ENCODE data around the gene VEZF1. TPM values are rescaled to one million over a fixed set of nuclear protein-coding genes. Genes with fewer than 3 reads are reported as not detected.
"Not testable (repeated sequence)": the region's sequence is repeated elsewhere in the genome, so short reads cannot be mapped to it uniquely, and the experiment has no call there.

The VEZF1 gene
- polyA plus RNA-seq, 2 of the 4 experiments (the other 2 are of a cell fraction): 50.3 to 57.7 TPM

DNA sequence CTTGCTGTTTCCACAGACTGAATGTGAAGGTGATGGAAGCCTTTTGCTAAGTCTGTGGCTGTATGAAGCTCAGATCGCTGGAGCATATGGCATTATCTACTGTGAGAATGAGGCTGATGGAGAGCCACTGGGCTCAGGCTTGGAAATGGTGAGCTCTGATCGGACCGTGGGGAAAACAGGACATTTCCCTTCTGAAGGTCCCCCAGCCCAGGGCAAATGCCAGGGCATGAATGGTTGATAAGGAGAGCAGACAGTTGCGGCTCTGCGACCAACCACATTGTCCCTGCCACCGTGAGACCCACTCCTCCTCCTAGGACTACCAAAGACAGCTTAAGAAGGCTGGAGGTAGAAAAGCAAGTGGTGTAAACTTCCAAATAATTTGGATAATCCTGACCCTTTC is 28.1 kb downstream of the VEZF1 start (continued):
- no peak for TF ChIP-seq RFX5 (IDR thresholded peaks at IDR 0.05)
- TF ChIP-seq, protein P1, sequence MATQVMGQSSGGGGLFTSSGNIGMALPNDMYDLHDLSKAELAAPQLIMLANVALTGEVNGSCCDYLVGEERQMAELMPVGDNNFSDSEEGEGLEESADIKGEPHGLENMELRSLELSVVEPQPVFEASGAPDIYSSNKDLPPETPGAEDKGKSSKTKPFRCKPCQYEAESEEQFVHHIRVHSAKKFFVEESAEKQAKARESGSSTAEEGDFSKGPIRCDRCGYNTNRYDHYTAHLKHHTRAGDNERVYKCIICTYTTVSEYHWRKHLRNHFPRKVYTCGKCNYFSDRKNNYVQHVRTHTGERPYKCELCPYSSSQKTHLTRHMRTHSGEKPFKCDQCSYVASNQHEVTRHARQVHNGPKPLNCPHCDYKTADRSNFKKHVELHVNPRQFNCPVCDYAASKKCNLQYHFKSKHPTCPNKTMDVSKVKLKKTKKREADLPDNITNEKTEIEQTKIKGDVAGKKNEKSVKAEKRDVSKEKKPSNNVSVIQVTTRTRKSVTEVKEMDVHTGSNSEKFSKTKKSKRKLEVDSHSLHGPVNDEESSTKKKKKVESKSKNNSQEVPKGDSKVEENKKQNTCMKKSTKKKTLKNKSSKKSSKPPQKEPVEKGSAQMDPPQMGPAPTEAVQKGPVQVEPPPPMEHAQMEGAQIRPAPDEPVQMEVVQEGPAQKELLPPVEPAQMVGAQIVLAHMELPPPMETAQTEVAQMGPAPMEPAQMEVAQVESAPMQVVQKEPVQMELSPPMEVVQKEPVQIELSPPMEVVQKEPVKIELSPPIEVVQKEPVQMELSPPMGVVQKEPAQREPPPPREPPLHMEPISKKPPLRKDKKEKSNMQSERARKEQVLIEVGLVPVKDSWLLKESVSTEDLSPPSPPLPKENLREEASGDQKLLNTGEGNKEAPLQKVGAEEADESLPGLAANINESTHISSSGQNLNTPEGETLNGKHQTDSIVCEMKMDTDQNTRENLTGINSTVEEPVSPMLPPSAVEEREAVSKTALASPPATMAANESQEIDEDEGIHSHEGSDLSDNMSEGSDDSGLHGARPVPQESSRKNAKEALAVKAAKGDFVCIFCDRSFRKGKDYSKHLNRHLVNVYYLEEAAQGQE (IDR thresholded peaks at IDR 0.05): no peak
- TF ChIP-seq FOSL2 (IDR thresholded peaks at IDR 0.05): no peak
- TF ChIP-seq FOSL2 (CRISPR knock-in tag; IDR thresholded peaks at IDR 0.05): no peak
- no peak for TF ChIP-seq CEBPB (IDR thresholded peaks at IDR 0.05)
- no peak for TF ChIP-seq EHMT2 (IDR thresholded peaks at IDR 0.05; ENCODE audit: low read depth)
- no peak for TF ChIP-seq CHD4 (IDR thresholded peaks at IDR 0.05; ENCODE audit: borderline replicate concordance)

DNA sequence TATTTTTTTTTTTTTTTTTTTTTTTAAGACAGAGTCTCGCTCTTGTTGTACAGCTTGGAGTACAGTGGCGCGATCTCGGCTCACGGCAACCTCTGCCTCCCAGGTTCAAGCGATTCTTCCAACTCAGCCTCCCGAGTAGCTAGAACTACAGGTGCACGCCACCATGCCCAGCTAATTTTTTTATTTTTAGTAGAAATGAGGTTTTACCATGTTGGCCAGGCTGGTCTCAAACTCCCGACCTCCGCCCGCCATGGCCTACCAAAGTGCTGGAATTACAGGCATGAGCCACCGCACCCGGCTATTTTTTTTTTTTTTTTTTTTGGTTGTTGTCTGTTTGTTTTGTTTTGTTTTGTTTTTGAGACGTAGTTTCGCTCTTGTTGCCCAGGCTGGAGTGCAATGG is 29.7 kb downstream of the VEZF1 start:
- not testable (repeated sequence) for H3K9me3 ChIP-seq; H3K4me3 ChIP-seq; ATAC-seq; H3K4me2 ChIP-seq; H3K27ac ChIP-seq; FAIRE-seq; DNase-seq (ENCODE audit: low read depth in 1 of 2, low spot score in 1 of 2)
- ChIA-PET CTCF (interaction anchor here (0.6 to 26.8 kb wide), 10 partner anchors 14 to 101 kb away, joined by 3 to 386 read pairs (median 4); partner anchors contain the start of gene VEZF1), POLR2A (interaction anchor here (0.7 to 0.9 kb wide), 3 partner anchors 10 to 30 kb away, joined by 3 to 6 read pairs (median 3); no protein-coding TSS in a partner anchor)
- peaks cover 52% of the 10 kb centered on the region for H3K4me1 ChIP-seq
- WGBS (ENCODE audit: missing lambda C conversion rate): 97% methylated on average over 15 of the region's 15 CpGs

DNA sequence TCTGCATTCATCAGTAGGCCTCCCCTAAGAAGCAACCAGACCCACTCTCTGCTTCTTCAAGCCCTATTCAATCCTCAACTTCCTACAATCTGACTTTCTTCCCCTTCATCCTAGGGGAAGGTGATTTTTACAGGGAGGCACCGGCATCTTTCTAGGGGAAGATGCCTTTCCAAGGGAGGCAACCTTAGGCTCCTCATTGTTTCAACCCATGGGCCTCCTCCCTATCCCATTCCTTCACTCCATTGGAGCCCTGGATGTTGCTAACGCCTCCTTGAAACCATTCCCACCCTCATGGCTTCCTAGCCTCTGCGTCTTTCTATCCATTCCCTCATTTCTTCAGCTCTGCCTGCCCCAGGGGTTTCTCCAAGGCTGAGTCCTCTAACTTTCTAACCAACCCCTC is 30.2 kb downstream of the VEZF1 start:
- FAIRE-seq: no peak
- TF ChIP-seq, protein P2, sequence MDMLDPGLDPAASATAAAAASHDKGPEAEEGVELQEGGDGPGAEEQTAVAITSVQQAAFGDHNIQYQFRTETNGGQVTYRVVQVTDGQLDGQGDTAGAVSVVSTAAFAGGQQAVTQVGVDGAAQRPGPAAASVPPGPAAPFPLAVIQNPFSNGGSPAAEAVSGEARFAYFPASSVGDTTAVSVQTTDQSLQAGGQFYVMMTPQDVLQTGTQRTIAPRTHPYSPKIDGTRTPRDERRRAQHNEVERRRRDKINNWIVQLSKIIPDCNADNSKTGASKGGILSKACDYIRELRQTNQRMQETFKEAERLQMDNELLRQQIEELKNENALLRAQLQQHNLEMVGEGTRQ (IDR thresholded peaks at IDR 0.05): no peak
- TF ChIP-seq, protein P3, sequence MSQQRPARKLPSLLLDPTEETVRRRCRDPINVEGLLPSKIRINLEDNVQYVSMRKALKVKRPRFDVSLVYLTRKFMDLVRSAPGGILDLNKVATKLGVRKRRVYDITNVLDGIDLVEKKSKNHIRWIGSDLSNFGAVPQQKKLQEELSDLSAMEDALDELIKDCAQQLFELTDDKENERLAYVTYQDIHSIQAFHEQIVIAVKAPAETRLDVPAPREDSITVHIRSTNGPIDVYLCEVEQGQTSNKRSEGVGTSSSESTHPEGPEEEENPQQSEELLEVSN (IDR thresholded peaks at IDR 0.05; ENCODE audit: borderline replicate concordance, low read depth): no peak
- TF ChIP-seq TP53 (CRISPR knock-in tag; IDR thresholded peaks at IDR 0.05) (no peak), ESRRA (IDR thresholded peaks at IDR 0.05; ENCODE audit: borderline replicate concordance, low read length) (no peak), HEYL (CRISPR knock-in tag; IDR thresholded peaks at IDR 0.05) (no peak), POLR2A (IDR thresholded peaks at IDR 0.05; ENCODE audit: low read length) (no peak), CBX2 (IDR thresholded peaks at IDR 0.05; ENCODE audit: borderline replicate concordance, low read depth) (no peak), JUNB (IDR thresholded peaks at IDR 0.05) (no peak), EP300 (IDR thresholded peaks at IDR 0.05) (no peak), EHF (CRISPR knock-in tag; IDR thresholded peaks at IDR 0.05) (no peak), MYC (IDR thresholded peaks at IDR 0.05; ENCODE audit: borderline replicate concordance, low read length) (no peak), EHMT2 (IDR thresholded peaks at IDR 0.05; ENCODE audit: low read depth) (no peak)
- TF ChIP-seq, protein P4, sequence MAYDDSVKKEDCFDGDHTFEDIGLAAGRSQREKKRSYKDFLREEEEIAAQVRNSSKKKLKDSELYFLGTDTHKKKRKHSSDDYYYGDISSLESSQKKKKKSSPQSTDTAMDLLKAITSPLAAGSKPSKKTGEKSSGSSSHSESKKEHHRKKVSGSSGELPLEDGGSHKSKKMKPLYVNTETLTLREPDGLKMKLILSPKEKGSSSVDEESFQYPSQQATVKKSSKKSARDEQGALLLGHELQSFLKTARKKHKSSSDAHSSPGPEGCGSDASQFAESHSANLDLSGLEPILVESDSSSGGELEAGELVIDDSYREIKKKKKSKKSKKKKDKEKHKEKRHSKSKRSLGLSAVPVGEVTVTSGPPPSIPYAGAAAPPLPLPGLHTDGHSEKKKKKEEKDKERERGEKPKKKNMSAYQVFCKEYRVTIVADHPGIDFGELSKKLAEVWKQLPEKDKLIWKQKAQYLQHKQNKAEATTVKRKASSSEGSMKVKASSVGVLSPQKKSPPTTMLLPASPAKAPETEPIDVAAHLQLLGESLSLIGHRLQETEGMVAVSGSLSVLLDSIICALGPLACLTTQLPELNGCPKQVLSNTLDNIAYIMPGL (CRISPR knock-in tag; IDR thresholded peaks at IDR 0.05; ENCODE audit: borderline replicate concordance): no peak
- ChIA-PET CTCF (interaction anchor here (0.6 to 26.8 kb wide), 10 partner anchors 15 to 102 kb away, joined by 3 to 386 read pairs (median 4); partner anchors contain the start of gene VEZF1), POLR2A (interaction anchor here (0.7 kb wide), 2 partner anchors 15 to 31 kb away, joined by 3 to 6 read pairs; no protein-coding TSS in a partner anchor)
- DNase-seq (ENCODE audit: low read depth in 1 of 2, low spot score in 1 of 2): no peak
- Histone ChIP-seq H3K9me3 (no peaks in the 10 kb centered on the region), H3K4me3 (no peak overlapping the region), H3K27ac (peak overlapping the region; percentile 7 to 100; a peak in 3 of 6 replicates), H3K4me1 (peaks cover 57% of the 10 kb centered on the region), H3K4me2 (no peak overlapping the region)
- no peak for ATAC-seq
- 89% methylated on average over 3 of the region's 3 CpGs for WGBS (ENCODE audit: missing lambda C conversion rate)

All from A549 (cell line).